Upper lobe of left lung (tissue), 6 donors: ENCODE data around the gene P3R3URF. TPM values are rescaled to one million over a fixed set of nuclear protein-coding genes. Genes with fewer than 3 reads are reported as not detected.

Experiments
- ATAC-seq, 2 donors: fragments of 200-7000 bp; cut with Tn5 transposase; one replicate each; pipeline ENCODE4 v1.9.1; 2022; ENCODE audit warnings: mild to moderate bottlenecking in 2 of 2, moderate library complexity in 2 of 2; ENCODE audit not compliant: low FRiP score in 2 of 2
- DNase-seq, 2 donors: peaks; one replicate each; pipeline ENCODE4 v3.0.0-alpha.2; 2019 to 2020
- H3K27ac ChIP-seq, 4 donors: fragments of 200-600 bp; sonication (generic); one replicate each; pipeline ENCODE4 v1.5.1; 2016 to 2019
- H3K27me3 ChIP-seq, 4 donors: fragments of 200-600 bp; sonication (generic); one replicate each; pipeline ENCODE4 v1.5.1; 2017 to 2019
- H3K36me3 ChIP-seq, 4 donors: fragments of 200-600 bp; sonication (generic); one replicate each; pipeline ENCODE4 v1.5.1; 2016 to 2019
- H3K4me1 ChIP-seq, 4 donors: fragments of 200-600 bp; sonication (generic); one replicate each; pipeline ENCODE4 v1.5.1; 2018 to 2019
- H3K4me3 ChIP-seq, 4 donors: fragments of 200-600 bp; sonication (generic); one replicate each; pipeline ENCODE4 v1.5.1; 2017 to 2019; ENCODE audit warnings: mild to moderate bottlenecking in 2 of 4, moderate library complexity in 1 of 4
- H3K9me3 ChIP-seq, 4 donors: fragments of 200-600 bp; sonication (generic); one replicate each; pipeline ENCODE4 v1.5.1; 2018 to 2019
- EP300 ChIP-seq, 4 donors: sonication (generic); formaldehyde crosslinking; IDR thresholded peaks; one replicate each; pipeline ENCODE4 v1.5.1; 2017; ENCODE audit warnings: antibody characterized with exemption in 4 of 4, control low read depth in 2 of 4
- POLR2A ChIP-seq, 4 donors: fragments of 450-650 bp; IDR thresholded peaks; one replicate each; pipeline ENCODE4 v1.5.1; 2016 to 2017; ENCODE audit warnings: antibody characterized with exemption in 4 of 4, mild to moderate bottlenecking in 2 of 4
- POLR2AphosphoS5 ChIP-seq, 2 donors: sonication (generic); formaldehyde crosslinking; IDR thresholded peaks; one replicate each; pipeline ENCODE4 v1.5.1; 2017; ENCODE audit warnings: antibody characterized with exemption in 2 of 2
- WGBS, 2 donors: methylation state at CpG; one replicate each; pipeline ENCODE4 v1.1.5; 2017 to 2018; 5-methylcytosine and 5-hydroxymethylcytosine counted together
- total RNA-seq, 6 donors: library from RNA; depleted of rRNA in 4 of 6; stranded (reverse); fragments of >200 nt in 4 of 6; gene quantifications; one replicate each; pipeline versions ENCODE4 v1.1.0 to v1.2.1, GENCODE V29; 2016 to 2021
- TF ChIP-seq, protein P1 (sequence below), 6 experiments: fragments of 450-650 bp in 4 of 6; fragments of 200-600 bp in 2 of 6; sonication (generic) in 2 of 6; IDR thresholded peaks; one replicate each; pipeline ENCODE4 v1.5.1; 2016 to 2019; ENCODE audit warnings: antibody characterized with exemption in 6 of 6
- donor health status: DM: no; HTN: no; CAD: no; lungs with moderate emphysema.
- donor health status: DM: no; HTN: yes; CAD: no; lungs with severe emphysema.

The P3R3URF gene
- total RNA-seq, 6 donors from 2014 or later, result not detected

DNA sequence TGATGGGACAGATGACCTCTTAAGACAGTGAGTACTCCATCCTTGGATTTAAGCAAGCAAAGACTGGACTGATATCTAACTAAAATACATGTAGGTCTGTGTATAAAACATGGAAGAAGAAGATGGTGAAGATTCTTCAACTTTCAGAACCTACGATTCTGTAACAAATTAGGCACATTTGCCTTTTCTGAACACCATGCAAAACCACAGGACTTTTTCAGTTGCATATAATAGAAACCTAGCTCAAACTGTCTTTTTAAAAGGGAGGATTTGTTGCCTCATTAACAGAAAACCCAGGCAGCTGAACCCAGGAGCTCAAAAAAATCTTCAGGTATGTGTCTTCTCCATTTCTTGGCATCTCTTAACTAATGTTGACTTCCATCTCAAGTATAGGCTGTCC lies 16.1 kb downstream of the P3R3URF start:
- 93% methylated on average over 1 of the region's 1 CpG for WGBS, 2 donors
- H3K4me1 ChIP-seq, result no peaks in the 10 kb centered on the region

DNA sequence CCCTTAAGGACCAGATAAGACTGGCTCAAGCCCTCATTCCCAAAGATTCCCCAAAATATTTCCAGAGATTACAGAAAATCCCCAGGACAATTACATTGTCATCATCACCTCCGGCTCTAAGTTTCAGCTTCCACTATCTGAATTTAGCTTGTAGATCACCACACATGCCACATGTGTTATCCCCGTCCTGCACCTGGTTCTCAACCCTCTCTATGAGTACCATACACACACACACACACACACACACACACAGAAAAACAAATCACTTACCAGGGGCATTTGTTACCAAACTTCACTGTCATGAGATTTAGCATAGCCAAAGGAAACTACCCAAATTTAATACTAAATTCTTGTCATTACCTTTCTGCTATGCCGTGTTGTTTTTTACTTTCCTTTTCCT lies 16.8 kb downstream of the P3R3URF start:
- TF ChIP-seq POLR2A (IDR thresholded peaks at IDR 0.05) (no peak), EP300 (IDR thresholded peaks at IDR 0.05) (no peak), POLR2AphosphoS5 (IDR thresholded peaks at IDR 0.05) (no peak)
- TF ChIP-seq, protein P1, sequence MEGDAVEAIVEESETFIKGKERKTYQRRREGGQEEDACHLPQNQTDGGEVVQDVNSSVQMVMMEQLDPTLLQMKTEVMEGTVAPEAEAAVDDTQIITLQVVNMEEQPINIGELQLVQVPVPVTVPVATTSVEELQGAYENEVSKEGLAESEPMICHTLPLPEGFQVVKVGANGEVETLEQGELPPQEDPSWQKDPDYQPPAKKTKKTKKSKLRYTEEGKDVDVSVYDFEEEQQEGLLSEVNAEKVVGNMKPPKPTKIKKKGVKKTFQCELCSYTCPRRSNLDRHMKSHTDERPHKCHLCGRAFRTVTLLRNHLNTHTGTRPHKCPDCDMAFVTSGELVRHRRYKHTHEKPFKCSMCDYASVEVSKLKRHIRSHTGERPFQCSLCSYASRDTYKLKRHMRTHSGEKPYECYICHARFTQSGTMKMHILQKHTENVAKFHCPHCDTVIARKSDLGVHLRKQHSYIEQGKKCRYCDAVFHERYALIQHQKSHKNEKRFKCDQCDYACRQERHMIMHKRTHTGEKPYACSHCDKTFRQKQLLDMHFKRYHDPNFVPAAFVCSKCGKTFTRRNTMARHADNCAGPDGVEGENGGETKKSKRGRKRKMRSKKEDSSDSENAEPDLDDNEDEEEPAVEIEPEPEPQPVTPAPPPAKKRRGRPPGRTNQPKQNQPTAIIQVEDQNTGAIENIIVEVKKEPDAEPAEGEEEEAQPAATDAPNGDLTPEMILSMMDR (IDR thresholded peaks at IDR 0.05), result no peak
- H3K9me3 ChIP-seq, result no peaks in the 10 kb centered on the region
- H3K4me3 ChIP-seq, result no peak overlapping the region
- no peak for DNase-seq
- no peak overlapping the region for H3K27ac ChIP-seq
- no peaks in the 10 kb centered on the region for H3K4me1 ChIP-seq
- H3K27me3 ChIP-seq, result no peaks in the 10 kb centered on the region
- WGBS, 2 donors, result 72 to 81% methylated on average over 3 of the region's 3 CpGs
- ATAC-seq, result no peak
- H3K36me3 ChIP-seq, result no peaks in the 10 kb centered on the region

More for the DNA sequence above, 16.1 kb downstream of the P3R3URF start:
- Histone ChIP-seq H3K27me3 (no peaks in the 10 kb centered on the region), H3K27ac (no peak overlapping the region), H3K36me3 (no peaks in the 10 kb centered on the region), H3K9me3 (no peaks in the 10 kb centered on the region), H3K4me3 (no peak overlapping the region)
- TF ChIP-seq EP300 (IDR thresholded peaks at IDR 0.05) (no peak), POLR2A (IDR thresholded peaks at IDR 0.05) (no peak), POLR2AphosphoS5 (IDR thresholded peaks at IDR 0.05) (no peak)
- TF ChIP-seq, protein P1 (IDR thresholded peaks at IDR 0.05), result no peak
- no peak for DNase-seq
- no peak for ATAC-seq

DNA sequence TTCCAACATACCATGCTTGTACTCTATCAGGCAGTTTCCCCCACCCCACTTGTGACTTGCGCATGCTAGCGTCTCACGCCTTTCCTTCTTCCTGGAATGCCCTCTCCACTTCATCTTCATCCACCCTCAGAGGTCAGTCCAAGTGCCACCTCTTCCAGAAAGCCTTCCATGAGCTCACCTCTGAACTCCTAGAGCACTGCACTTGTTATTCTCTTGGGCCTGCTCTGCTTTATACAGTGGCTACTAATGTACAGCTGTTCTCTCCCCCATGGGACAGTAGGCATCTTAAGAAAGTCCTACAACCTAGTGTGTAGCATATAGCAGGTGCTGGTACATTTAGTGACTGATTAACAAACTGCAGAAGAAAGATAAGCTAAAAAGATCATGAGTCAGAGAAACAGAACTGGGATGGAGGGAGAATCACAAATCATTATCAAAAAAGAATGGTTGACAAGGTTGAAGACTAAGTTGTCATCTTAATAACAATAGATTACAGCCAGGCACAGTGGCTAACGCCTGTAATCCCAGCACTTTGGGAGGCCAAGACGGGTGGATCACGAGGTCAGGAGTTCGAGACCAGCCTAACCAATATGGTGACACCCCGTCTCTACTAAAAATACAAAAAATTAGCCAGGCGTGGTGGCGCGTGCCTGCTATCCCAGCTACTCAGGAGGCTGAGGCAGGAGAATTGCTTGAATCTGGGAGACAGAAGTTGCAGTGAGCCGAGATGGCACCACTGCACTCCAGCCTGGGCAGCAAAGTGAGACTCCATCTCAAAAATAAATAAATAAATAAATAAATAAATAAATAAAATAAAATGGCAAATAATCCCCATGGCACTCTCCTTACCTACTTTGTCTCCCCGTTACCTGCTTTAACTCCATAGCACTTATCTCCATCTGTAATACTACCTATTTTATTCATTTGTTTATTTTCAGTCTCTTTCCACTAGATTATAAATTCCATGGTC lies 17.7 kb downstream of the P3R3URF start:
- no peak for ATAC-seq
- TF ChIP-seq EP300 (IDR thresholded peaks at IDR 0.05) (no peak), POLR2A (IDR thresholded peaks at IDR 0.05) (no peak), POLR2AphosphoS5 (IDR thresholded peaks at IDR 0.05) (no peak)
- TF ChIP-seq, protein P1 (IDR thresholded peaks at IDR 0.05), result no peak

DNA sequence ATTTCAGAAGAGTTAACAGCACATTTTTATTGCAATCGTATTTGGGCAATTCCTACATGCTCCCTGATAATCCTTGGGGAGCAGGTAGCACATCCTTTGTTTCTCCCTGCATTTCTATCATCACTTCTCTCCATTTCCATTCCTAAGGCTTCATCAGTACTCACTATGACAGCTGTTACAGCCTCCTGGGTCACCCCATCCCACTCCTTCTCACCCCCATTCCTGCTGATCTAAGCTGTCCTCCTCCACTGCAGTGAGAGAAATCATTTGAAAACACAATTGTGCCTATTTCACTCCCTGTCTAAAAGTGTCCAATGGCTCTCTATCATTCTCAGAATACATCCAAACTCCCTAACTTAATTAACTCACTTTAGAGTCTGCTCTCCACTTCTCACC lies 18.4 kb downstream of the P3R3URF start:
- DNase-seq (no peak), ATAC-seq (no peak)
- Histone ChIP-seq H3K36me3 (no peaks in the 10 kb centered on the region), H3K27me3 (no peaks in the 10 kb centered on the region), H3K27ac (no peak overlapping the region), H3K9me3 (no peaks in the 10 kb centered on the region), H3K4me3 (no peak overlapping the region), H3K4me1 (no peaks in the 10 kb centered on the region)
- TF ChIP-seq POLR2AphosphoS5 (IDR thresholded peaks at IDR 0.05) (no peak), POLR2A (IDR thresholded peaks at IDR 0.05) (no peak), EP300 (IDR thresholded peaks at IDR 0.05) (no peak)
- TF ChIP-seq, protein P1 (IDR thresholded peaks at IDR 0.05), result no peak
- 87 to 91% methylated on average over 1 of the region's 1 CpG for WGBS, 2 donors

More for the DNA sequence above, 17.7 kb downstream of the P3R3URF start:
- no peaks in the 10 kb centered on the region for H3K27me3 ChIP-seq
- 84 to 90% methylated on average over 13 of the region's 13 CpGs for WGBS, 2 donors
- no peak for DNase-seq
- H3K27ac ChIP-seq, result no peak overlapping the region
- no peak overlapping the region for H3K4me3 ChIP-seq
- H3K4me1 ChIP-seq, result no peaks in the 10 kb centered on the region
- H3K9me3 ChIP-seq, result no peaks in the 10 kb centered on the region
- no peaks in the 10 kb centered on the region for H3K36me3 ChIP-seq
